HepG2 (cell line): ENCODE measurements around the gene CHMP2B. TPM values are rescaled to one million over a fixed set of nuclear protein-coding genes. Genes with fewer than 3 reads are reported as not detected.

Source experiments
- BRD4 ChIP-seq: sonication (generic); formaldehyde crosslinking; IDR thresholded peaks from 2 replicates; pipeline ENCODE4 v1.4.0; 2020; ENCODE audit warnings: missing genetic modification reagents
- DR1 ChIP-seq: sonication (generic); formaldehyde crosslinking; IDR thresholded peaks from 2 replicates; pipeline ENCODE4 v1.8.0; 2021; ENCODE audit warnings: mild to moderate bottlenecking, missing genetic modification reagents, inconsistent platforms
- HDAC2 ChIP-seq: sonication (generic); formaldehyde crosslinking; IDR thresholded peaks from 2 replicates; pipeline ENCODE4 v1.4.0; 2020; ENCODE audit warnings: missing genetic modification reagents
- HOXA7 ChIP-seq: sonication (generic); formaldehyde crosslinking; IDR thresholded peaks from 2 replicates; pipeline ENCODE4 v1.8.1; 2022; ENCODE audit warnings: mild to moderate bottlenecking, missing genetic modification reagents, moderate library complexity
- HOXD1 ChIP-seq: sonication (generic); formaldehyde crosslinking; IDR thresholded peaks from 2 replicates; pipeline ENCODE4 v1.5.0; 2020; ENCODE audit warnings: missing genetic modification reagents
- IKZF1 ChIP-seq: fragments of 450-650 bp; IDR thresholded peaks from 2 replicates; pipeline ENCODE4 v1.7.1; 2016
- KLF13 ChIP-seq: sonication (generic); formaldehyde crosslinking; IDR thresholded peaks from 2 replicates; pipeline ENCODE4 v1.4.0; 2020; ENCODE audit warnings: mild to moderate bottlenecking, missing genetic modification reagents
- KLF9 ChIP-seq: IDR thresholded peaks from 2 replicates; pipeline ENCODE4 v1.6.1; 2016; ENCODE audit warnings: low read depth
- NFE2 ChIP-seq: sonication (generic); formaldehyde crosslinking; IDR thresholded peaks from 2 replicates; pipeline ENCODE4 v1.4.0; 2020; ENCODE audit warnings: missing genetic modification reagents
- NFKBIZ ChIP-seq: IDR thresholded peaks from 2 replicates; pipeline ENCODE4 v1.6.1; 2018; ENCODE audit warnings: missing genetic modification reagents, missing compliant biosample characterization
- PRPF4 ChIP-seq: fragments of 200-400 bp; formaldehyde crosslinking; IDR thresholded peaks from 2 replicates; pipeline ENCODE4 v1.6.1; 2016; ENCODE audit warnings: low read length, low read depth; ENCODE audit not compliant: poor library complexity, severe bottlenecking
- RELA ChIP-seq: sonication (generic); formaldehyde crosslinking; IDR thresholded peaks from 2 replicates; pipeline ENCODE4 v1.4.0; 2020; ENCODE audit warnings: missing genetic modification reagents
- RFXANK ChIP-seq: IDR thresholded peaks from 2 replicates; pipeline ENCODE4 v1.6.1; 2016
- SATB2 ChIP-seq: sonication (generic); formaldehyde crosslinking; IDR thresholded peaks from 2 replicates; pipeline ENCODE4 v1.5.0; 2020; ENCODE audit warnings: missing genetic modification reagents
- SIX1 ChIP-seq: sonication (generic); formaldehyde crosslinking; IDR thresholded peaks from 2 replicates; pipeline ENCODE4 v1.4.0; 2020; ENCODE audit warnings: missing genetic modification reagents, borderline replicate concordance
- YEATS4 ChIP-seq: sonication (generic); formaldehyde crosslinking; IDR thresholded peaks from 2 replicates; pipeline ENCODE4 v1.4.0; 2020; ENCODE audit warnings: missing genetic modification reagents, borderline replicate concordance
- ZFP36L1 ChIP-seq: sonication (generic); formaldehyde crosslinking; IDR thresholded peaks from 2 replicates; pipeline ENCODE4 v1.8.0; 2022; ENCODE audit warnings: mild to moderate bottlenecking, missing genetic modification reagents, moderate library complexity
- ZFY ChIP-seq: sonication (generic); formaldehyde crosslinking; IDR thresholded peaks from 2 replicates; pipeline ENCODE4 v1.4.0; 2020; ENCODE audit warnings: missing genetic modification reagents
- ZIK1 ChIP-seq: sonication (generic); formaldehyde crosslinking; IDR thresholded peaks from 2 replicates; pipeline ENCODE4 v1.5.0; 2020; ENCODE audit warnings: mild to moderate bottlenecking, low read depth, missing genetic modification reagents, borderline replicate concordance
- ZKSCAN5 ChIP-seq: sonication (generic); formaldehyde crosslinking; IDR thresholded peaks from 2 replicates; pipeline ENCODE4 v1.5.1; 2020; ENCODE audit warnings: mild to moderate bottlenecking, missing genetic modification reagents
- ZNF224 ChIP-seq: sonication (generic); formaldehyde crosslinking; IDR thresholded peaks from 2 replicates; pipeline ENCODE4 v1.5.0; 2020; ENCODE audit warnings: mild to moderate bottlenecking, missing genetic modification reagents
- ZNF263 ChIP-seq: sonication (generic); formaldehyde crosslinking; IDR thresholded peaks from 2 replicates; pipeline ENCODE4 v1.4.0; 2020; ENCODE audit warnings: missing genetic modification reagents
- ZNF317 ChIP-seq: sonication (generic); formaldehyde crosslinking; IDR thresholded peaks from 2 replicates; pipeline ENCODE4 v1.5.0; 2020; ENCODE audit warnings: mild to moderate bottlenecking, missing genetic modification reagents
- ZNF331 ChIP-seq: sonication (generic); formaldehyde crosslinking; IDR thresholded peaks from 2 replicates; pipeline ENCODE4 v1.4.0; 2020; ENCODE audit warnings: missing genetic modification reagents
- ZNF354B ChIP-seq: sonication (generic); formaldehyde crosslinking; IDR thresholded peaks from 2 replicates; pipeline ENCODE4 v1.8.0; 2022; ENCODE audit warnings: mild to moderate bottlenecking, missing genetic modification reagents
- ZNF567 ChIP-seq: sonication (generic); formaldehyde crosslinking; IDR thresholded peaks from 2 replicates; pipeline ENCODE4 v1.8.1; 2023; ENCODE audit warnings: mild to moderate bottlenecking, missing genetic modification reagents, borderline replicate concordance
- ZNF570 ChIP-seq: sonication (generic); formaldehyde crosslinking; IDR thresholded peaks from 2 replicates; pipeline ENCODE4 v1.4.0; 2020; ENCODE audit warnings: mild to moderate bottlenecking, missing genetic modification reagents, borderline replicate concordance
- ZNF746 ChIP-seq: sonication (generic); formaldehyde crosslinking; IDR thresholded peaks from 2 replicates; pipeline ENCODE4 v1.8.0; 2022; ENCODE audit warnings: mild to moderate bottlenecking, missing genetic modification reagents
- polyA plus RNA-seq, 8 experiments: library from polyadenylated mRNA; depleted of rRNA in 3 of 8; stranded (reverse) in 7 of 8; unstranded in 1 of 8; fragments of >200 nt; fragmentation: Illumina TruSeq in 4 of 8; extraction: Trizol in 4 of 8; gene quantifications; 2 replicates each; pipeline versions ENCODE4 v1.2.1 to v1.2.3, GENCODE V29; 2011 to 2016; ENCODE audit warnings: low read depth in 4 of 8, missing spikeins in 1 of 8, mixed read lengths in 1 of 8; ENCODE audit not compliant: insufficient read depth in 1 of 8
- total RNA-seq, 5 experiments: library from RNA; depleted of rRNA; stranded (reverse); fragments of >200 nt; fragmentation: Illumina TruSeq; extraction: Trizol; gene quantifications; 2 replicates each; pipeline ENCODE4 v1.2.3, GENCODE V29; 2016; ENCODE audit warnings: low read depth in 1 of 5
- TF ChIP-seq, protein P1 (sequence below): sonication (generic); formaldehyde crosslinking; IDR thresholded peaks from 2 replicates; pipeline ENCODE4 v1.4.0; 2020; ENCODE audit warnings: mild to moderate bottlenecking, missing genetic modification reagents
- TF ChIP-seq, protein P2 (sequence below): sonication (generic); formaldehyde crosslinking; IDR thresholded peaks from 2 replicates; pipeline ENCODE4 v1.5.0; 2020; ENCODE audit warnings: missing genetic modification reagents
- TF ChIP-seq, protein P3 (sequence below): sonication (generic); formaldehyde crosslinking; IDR thresholded peaks from 2 replicates; pipeline ENCODE4 v1.4.0; 2020; ENCODE audit warnings: missing genetic modification reagents

CHMP2B gene
- total and polyA plus RNA-seq, 2 of the 13 experiments (the other 11 are each of a cell fraction or from before 2014, with no cell fraction given), result 6.9 to 33.5 TPM

DNA sequence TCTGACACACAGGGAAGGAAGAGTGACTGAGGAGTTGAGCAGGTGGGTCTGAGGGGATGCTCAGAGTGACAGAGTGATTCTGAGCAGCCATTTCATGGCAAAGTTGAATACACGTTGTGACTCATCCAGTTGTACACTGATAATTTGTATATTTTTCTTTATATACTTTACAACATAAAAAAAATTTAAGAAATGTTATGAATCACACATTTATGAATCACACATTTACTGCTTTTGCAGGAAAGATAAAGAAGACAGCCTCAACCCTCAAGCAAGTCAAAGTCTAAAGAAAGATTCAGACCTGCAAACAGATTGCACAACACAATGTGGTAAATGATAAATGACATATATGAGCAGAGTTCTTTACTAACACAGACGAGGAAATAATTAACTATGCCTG lies 21.0 kb upstream of the CHMP2B start (continued):
- no peak for TF ChIP-seq ZNF746 (CRISPR knock-in tag)
- no peak for TF ChIP-seq ZNF567 (CRISPR knock-in tag)
- TF ChIP-seq IKZF1, result no peak
- no peak for TF ChIP-seq ZNF317
- no peak for TF ChIP-seq KLF9 (CRISPR knock-in tag)
- no peak for TF ChIP-seq ZFP36L1
- no peak for TF ChIP-seq RFXANK (CRISPR knock-in tag)
- no peak for TF ChIP-seq DR1 (CRISPR knock-in tag)
- no peak for TF ChIP-seq SATB2
- TF ChIP-seq, protein P1, sequence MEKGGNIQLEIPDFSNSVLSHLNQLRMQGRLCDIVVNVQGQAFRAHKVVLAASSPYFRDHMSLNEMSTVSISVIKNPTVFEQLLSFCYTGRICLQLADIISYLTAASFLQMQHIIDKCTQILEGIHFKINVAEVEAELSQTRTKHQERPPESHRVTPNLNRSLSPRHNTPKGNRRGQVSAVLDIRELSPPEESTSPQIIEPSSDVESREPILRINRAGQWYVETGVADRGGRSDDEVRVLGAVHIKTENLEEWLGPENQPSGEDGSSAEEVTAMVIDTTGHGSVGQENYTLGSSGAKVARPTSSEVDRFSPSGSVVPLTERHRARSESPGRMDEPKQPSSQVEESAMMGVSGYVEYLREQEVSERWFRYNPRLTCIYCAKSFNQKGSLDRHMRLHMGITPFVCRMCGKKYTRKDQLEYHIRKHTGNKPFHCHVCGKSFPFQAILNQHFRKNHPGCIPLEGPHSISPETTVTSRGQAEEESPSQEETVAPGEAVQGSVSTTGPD (CRISPR knock-in tag), result no peak
- TF ChIP-seq ZFY (CRISPR knock-in tag), result no peak
- TF ChIP-seq ZNF224 (CRISPR knock-in tag), result no peak
- no peak for TF ChIP-seq ZIK1
- TF ChIP-seq SIX1 (CRISPR knock-in tag), result no peak
- no peak for TF ChIP-seq HOXD1
- TF ChIP-seq PRPF4, result no peak
- TF ChIP-seq NFKBIZ, result no peak
- no peak for TF ChIP-seq BRD4 (CRISPR knock-in tag)
- TF ChIP-seq, protein P2, sequence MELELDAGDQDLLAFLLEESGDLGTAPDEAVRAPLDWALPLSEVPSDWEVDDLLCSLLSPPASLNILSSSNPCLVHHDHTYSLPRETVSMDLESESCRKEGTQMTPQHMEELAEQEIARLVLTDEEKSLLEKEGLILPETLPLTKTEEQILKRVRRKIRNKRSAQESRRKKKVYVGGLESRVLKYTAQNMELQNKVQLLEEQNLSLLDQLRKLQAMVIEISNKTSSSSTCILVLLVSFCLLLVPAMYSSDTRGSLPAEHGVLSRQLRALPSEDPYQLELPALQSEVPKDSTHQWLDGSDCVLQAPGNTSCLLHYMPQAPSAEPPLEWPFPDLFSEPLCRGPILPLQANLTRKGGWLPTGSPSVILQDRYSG (CRISPR knock-in tag), result no peak
- TF ChIP-seq HDAC2, result 0 out of 2 replicates have a peak, but pooled peaks have one; percentile 52
- no peak for TF ChIP-seq HOXA7 (CRISPR knock-in tag)
- TF ChIP-seq, protein P3, sequence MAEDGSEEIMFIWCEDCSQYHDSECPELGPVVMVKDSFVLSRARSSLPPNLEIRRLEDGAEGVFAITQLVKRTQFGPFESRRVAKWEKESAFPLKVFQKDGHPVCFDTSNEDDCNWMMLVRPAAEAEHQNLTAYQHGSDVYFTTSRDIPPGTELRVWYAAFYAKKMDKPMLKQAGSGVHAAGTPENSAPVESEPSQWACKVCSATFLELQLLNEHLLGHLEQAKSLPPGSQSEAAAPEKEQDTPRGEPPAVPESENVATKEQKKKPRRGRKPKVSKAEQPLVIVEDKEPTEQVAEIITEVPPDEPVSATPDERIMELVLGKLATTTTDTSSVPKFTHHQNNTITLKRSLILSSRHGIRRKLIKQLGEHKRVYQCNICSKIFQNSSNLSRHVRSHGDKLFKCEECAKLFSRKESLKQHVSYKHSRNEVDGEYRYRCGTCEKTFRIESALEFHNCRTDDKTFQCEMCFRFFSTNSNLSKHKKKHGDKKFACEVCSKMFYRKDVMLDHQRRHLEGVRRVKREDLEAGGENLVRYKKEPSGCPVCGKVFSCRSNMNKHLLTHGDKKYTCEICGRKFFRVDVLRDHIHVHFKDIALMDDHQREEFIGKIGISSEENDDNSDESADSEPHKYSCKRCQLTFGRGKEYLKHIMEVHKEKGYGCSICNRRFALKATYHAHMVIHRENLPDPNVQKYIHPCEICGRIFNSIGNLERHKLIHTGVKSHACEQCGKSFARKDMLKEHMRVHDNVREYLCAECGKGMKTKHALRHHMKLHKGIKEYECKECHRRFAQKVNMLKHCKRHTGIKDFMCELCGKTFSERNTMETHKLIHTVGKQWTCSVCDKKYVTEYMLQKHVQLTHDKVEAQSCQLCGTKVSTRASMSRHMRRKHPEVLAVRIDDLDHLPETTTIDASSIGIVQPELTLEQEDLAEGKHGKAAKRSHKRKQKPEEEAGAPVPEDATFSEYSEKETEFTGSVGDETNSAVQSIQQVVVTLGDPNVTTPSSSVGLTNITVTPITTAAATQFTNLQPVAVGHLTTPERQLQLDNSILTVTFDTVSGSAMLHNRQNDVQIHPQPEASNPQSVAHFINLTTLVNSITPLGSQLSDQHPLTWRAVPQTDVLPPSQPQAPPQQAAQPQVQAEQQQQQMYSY, result no peak
- TF ChIP-seq ZNF263, result no peak
- TF ChIP-seq ZNF570, result no peak
- TF ChIP-seq ZKSCAN5 (CRISPR knock-in tag), result no peak
- peak; percentile 37; the same call in 1 of the 2 replicates for TF ChIP-seq ZNF331 (CRISPR knock-in tag)
- TF ChIP-seq KLF13 (CRISPR knock-in tag), result no peak
- no peak for TF ChIP-seq ZNF354B
- TF ChIP-seq RELA (CRISPR knock-in tag), result no peak
- no peak for TF ChIP-seq NFE2
- TF ChIP-seq YEATS4 (CRISPR knock-in tag), result no peak
